Natural killer cell (primary cell): ENCODE measurements around the gene GIT2. TPM values are rescaled to one million over a fixed set of nuclear protein-coding genes. Genes with fewer than 3 reads are reported as not detected.
"Not testable (repeated sequence)": the region's sequence is repeated elsewhere in the genome, so short reads cannot be mapped to it uniquely, and the experiment has no call there.

ENCODE experiments used
- ATAC-seq, 3 donors: fragments of 150-1000 bp in 2 of 3; fragments of 200-7000 bp in 1 of 3; cut with Tn5 transposase; 1 replicate in 1 of 3; 2 replicates in 2 of 3; pipeline ENCODE4 v1.10.0; 2021; ENCODE audit warnings: mild to moderate bottlenecking in 2 of 3, moderate library complexity in 2 of 3
- DNase-seq, 2 donors: peaks; one replicate each; pipeline versions ENCODE4 v3.0.0 to v3.0.0-alpha.2; 2013 to 2021; ENCODE audit warnings: mixed read lengths in 1 of 2
- H3K27ac ChIP-seq: one replicate; pipeline ENCODE4 v1.5.1; 2013; ENCODE audit warnings: mild to moderate bottlenecking, low read length
- H3K27me3 ChIP-seq: one replicate; pipeline ENCODE4 v1.6.1; 2013; ENCODE audit warnings: low read length; ENCODE audit not compliant: control insufficient read depth, insufficient read depth
- H3K36me3 ChIP-seq: one replicate; pipeline ENCODE4 v1.6.1; 2013; ENCODE audit warnings: low read length; ENCODE audit not compliant: control insufficient read depth, insufficient read depth
- H3K4me1 ChIP-seq: one replicate; pipeline ENCODE4 v1.6.1; 2013; ENCODE audit warnings: low read length; ENCODE audit not compliant: control insufficient read depth, insufficient read depth
- H3K4me3 ChIP-seq: one replicate; pipeline ENCODE4 v1.5.1; 2013; ENCODE audit warnings: low read length
- H3K9me3 ChIP-seq: one replicate; pipeline ENCODE4 v1.6.1; 2013; ENCODE audit warnings: low read length; ENCODE audit not compliant: control insufficient read depth, insufficient read depth
- H3K27ac Mint-ChIP-seq, 2 donors: one replicate each; pipeline ENCODE4 v1.8.0; 2022; ENCODE audit warnings: mild to moderate bottlenecking in 2 of 2, mixed read lengths in 2 of 2, moderate library complexity in 1 of 2
- H3K27me3 Mint-ChIP-seq, 2 donors: one replicate each; pipeline ENCODE4 v1.8.0; 2022; ENCODE audit warnings: low read depth in 2 of 2, mixed read lengths in 2 of 2
- H3K36me3 Mint-ChIP-seq: one replicate; pipeline ENCODE4 v1.8.0; 2022; ENCODE audit warnings: mixed read lengths
- H3K4me1 Mint-ChIP-seq, 2 donors: one replicate each; pipeline ENCODE4 v1.8.0; 2022; ENCODE audit warnings: mixed read lengths in 2 of 2
- H3K4me3 Mint-ChIP-seq: one replicate; pipeline ENCODE4 v1.8.0; 2022; ENCODE audit warnings: mild to moderate bottlenecking, moderate library complexity, mixed read lengths
- H3K9me3 Mint-ChIP-seq, 2 donors: one replicate each; pipeline ENCODE4 v1.8.0; 2022; ENCODE audit warnings: mixed read lengths in 2 of 2
- WGBS: methylation state at CpG from one replicate; pipeline ENCODE4 v1.1.7; 2013; ENCODE audit warnings: missing lambda C conversion rate; ENCODE audit not compliant: insufficient coverage; 5-methylcytosine and 5-hydroxymethylcytosine counted together
- intact Hi-C: fragments of 100-400 bp; cut with micrococcal nuclease; formaldehyde crosslinking; loops from one replicate; pipeline ENCODE4 v1.14.2; 2022
- total RNA-seq, 4 donors: library from RNA; stranded (reverse); fragments of 120-200 nt in 1 of 4; gene quantifications; one replicate each; pipeline versions ENCODE4 v1.2.3 to v1.2.4, GENCODE V29; 2013 to 2022
- TF ChIP-seq, protein P1 (sequence below): fragments of 200-600 bp; IDR thresholded peaks from one replicate; pipeline ENCODE4 v1.8.0; 2022; ENCODE audit warnings: antibody characterized with exemption

Gene GIT2
- total RNA-seq, 3 donors from 2014 or later (not counting 1 experiment from before 2014, with no cell fraction given): 98.8 to 118 (median 117) TPM

DNA sequence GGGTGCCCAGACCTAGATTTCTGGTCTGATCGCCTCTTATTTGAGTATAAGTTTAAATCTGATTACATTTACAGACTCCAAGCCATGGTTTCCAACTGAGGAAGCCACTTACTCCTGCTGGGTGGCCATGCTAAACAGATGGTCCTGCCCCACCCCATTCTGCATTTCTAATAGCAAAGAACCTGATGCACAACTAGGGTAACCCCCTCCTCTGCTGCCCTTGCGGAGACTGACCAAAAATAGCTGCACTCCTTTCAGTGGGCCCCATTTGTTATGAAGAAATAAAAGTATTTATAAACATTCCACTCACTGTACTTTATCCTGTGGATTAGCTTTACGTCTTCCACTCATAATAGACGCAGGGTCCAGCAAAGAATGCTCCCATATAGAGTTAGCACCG, 6.8 kb downstream of the GIT2 start:
- intact Hi-C loops: no loop called here
- H3K27ac Mint-ChIP-seq: peak overlapping the region in 1 of 2 donors; percentile 36
- peaks cover 30 to 32% of the 10 kb centered on the region in 2 donors for H3K4me1 Mint-ChIP-seq

DNA sequence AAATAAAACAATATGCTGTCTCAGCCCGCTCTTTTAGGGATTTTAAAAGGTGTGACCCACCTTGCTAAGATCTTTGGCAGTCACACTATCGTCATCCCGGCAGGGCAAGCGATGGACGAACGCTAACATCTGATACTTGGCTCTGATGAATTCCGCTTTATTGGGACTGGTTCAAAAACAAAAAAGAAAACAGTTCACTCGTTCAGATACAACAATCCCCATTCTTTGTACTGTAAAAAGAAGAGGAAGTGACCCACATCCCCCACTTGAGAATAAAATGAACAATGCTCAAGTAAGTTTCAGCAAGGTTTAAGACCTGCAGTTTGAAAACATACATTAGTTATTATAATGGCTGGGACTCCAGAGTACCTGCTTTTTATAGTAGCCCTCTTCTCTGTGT, 7.3 kb downstream of the GIT2 start:
- Mint-ChIP-seq H3K27me3 (no peaks in the 10 kb centered on the region), H3K27ac (peak overlapping the region in 1 of 2 donors; percentile 36), H3K4me3 (no peak overlapping the region), H3K4me1 (peaks cover 26 to 28% of the 10 kb centered on the region in 2 donors), H3K9me3 (no peaks in the 10 kb centered on the region), H3K36me3 (peaks cover 16% of the 10 kb centered on the region)
- H3K27me3 ChIP-seq: no peaks in the 10 kb centered on the region
- no peaks in the 10 kb centered on the region for H3K9me3 ChIP-seq
- H3K4me3 ChIP-seq: no peak overlapping the region
- H3K36me3 ChIP-seq: peaks cover 65% of the 10 kb centered on the region
- TF ChIP-seq, protein P1, sequence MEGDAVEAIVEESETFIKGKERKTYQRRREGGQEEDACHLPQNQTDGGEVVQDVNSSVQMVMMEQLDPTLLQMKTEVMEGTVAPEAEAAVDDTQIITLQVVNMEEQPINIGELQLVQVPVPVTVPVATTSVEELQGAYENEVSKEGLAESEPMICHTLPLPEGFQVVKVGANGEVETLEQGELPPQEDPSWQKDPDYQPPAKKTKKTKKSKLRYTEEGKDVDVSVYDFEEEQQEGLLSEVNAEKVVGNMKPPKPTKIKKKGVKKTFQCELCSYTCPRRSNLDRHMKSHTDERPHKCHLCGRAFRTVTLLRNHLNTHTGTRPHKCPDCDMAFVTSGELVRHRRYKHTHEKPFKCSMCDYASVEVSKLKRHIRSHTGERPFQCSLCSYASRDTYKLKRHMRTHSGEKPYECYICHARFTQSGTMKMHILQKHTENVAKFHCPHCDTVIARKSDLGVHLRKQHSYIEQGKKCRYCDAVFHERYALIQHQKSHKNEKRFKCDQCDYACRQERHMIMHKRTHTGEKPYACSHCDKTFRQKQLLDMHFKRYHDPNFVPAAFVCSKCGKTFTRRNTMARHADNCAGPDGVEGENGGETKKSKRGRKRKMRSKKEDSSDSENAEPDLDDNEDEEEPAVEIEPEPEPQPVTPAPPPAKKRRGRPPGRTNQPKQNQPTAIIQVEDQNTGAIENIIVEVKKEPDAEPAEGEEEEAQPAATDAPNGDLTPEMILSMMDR: no peak
- WGBS: 97% methylated on average over 7 of the region's 8 CpGs
- ATAC-seq (no peak), DNase-seq (no peak)
- H3K27ac ChIP-seq: no peak overlapping the region
- no peaks in the 10 kb centered on the region for H3K4me1 ChIP-seq
- intact Hi-C loops: no loop called here

More for the DNA sequence above, 6.8 kb downstream of the GIT2 start:
- peaks cover 60% of the 10 kb centered on the region for H3K36me3 ChIP-seq
- ATAC-seq (no peak), DNase-seq (no peak)
- no peaks in the 10 kb centered on the region for H3K9me3 Mint-ChIP-seq
- TF ChIP-seq, protein P1: no peak
- no peaks in the 10 kb centered on the region for H3K27me3 Mint-ChIP-seq
- no peaks in the 10 kb centered on the region for H3K4me1 ChIP-seq
- no peak overlapping the region for H3K27ac ChIP-seq
- H3K9me3 ChIP-seq: no peaks in the 10 kb centered on the region
- 97% methylated on average over 3 of the region's 5 CpGs for WGBS
- H3K36me3 Mint-ChIP-seq: peaks cover 16% of the 10 kb centered on the region
- H3K4me3 ChIP-seq: no peak overlapping the region
- no peaks in the 10 kb centered on the region for H3K27me3 ChIP-seq
- no peak overlapping the region for H3K4me3 Mint-ChIP-seq

DNA sequence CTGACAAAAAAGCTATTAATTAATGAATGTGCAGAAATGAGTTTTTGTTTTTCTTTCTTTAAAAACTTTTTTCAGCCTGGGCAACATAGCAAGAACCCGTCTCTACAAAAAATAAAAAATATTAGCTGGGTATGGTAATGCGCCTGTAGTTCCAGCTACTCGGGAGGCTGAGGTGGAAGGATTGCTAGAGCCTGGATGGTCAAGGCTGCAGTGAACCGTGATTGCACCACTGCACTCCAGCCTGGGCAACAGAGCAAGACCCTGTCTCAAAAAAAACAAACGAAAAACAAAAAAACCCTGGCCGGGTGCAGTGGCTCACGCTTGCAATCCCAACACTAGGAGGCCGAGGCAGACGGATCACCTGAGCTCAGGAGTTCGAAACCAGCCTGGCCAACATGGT, 7.9 kb downstream of the GIT2 start:
- Mint-ChIP-seq H3K36me3 (peaks cover 20% of the 10 kb centered on the region), H3K9me3 (no peaks in the 10 kb centered on the region), H3K27ac (no peak overlapping the region), H3K4me3 (no peak overlapping the region), H3K27me3 (no peaks in the 10 kb centered on the region), H3K4me1 (peaks cover 22 to 25% of the 10 kb centered on the region in 2 donors)
- H3K9me3 ChIP-seq: no peaks in the 10 kb centered on the region
- DNase-seq (no peak), ATAC-seq (no peak)
- no peak overlapping the region for H3K27ac ChIP-seq
- 93% methylated on average over 9 of the region's 10 CpGs for WGBS
- H3K36me3 ChIP-seq: peaks cover 71% of the 10 kb centered on the region
- no peaks in the 10 kb centered on the region for H3K4me1 ChIP-seq
- no peak overlapping the region for H3K4me3 ChIP-seq
- TF ChIP-seq, protein P1: no peak
- intact Hi-C loops: no loop called here
- H3K27me3 ChIP-seq: no peaks in the 10 kb centered on the region

DNA sequence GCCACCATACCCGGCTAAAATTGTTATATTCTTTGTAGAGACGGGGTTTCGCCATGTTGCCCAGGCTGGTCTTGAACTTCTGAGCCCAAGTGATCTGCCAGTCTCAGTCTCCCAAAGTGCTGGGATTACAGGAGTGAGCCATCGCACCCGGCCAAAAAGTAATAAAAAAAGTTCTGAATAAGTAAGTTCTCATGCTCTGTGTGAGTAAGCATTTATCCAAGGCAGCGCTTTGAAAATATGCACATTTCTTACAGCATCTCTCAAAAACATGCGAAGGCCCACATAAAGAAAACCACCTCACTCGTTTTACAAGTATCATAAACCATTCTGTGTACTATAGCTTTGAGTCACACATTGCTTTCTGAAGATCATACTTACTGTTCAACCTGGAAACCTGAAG, 8.6 kb downstream of the GIT2 start:
- no peaks in the 10 kb centered on the region for H3K9me3 ChIP-seq
- TF ChIP-seq, protein P1: no peak
- H3K4me1 Mint-ChIP-seq: peaks cover 19 to 21% of the 10 kb centered on the region in 2 donors

DNA sequence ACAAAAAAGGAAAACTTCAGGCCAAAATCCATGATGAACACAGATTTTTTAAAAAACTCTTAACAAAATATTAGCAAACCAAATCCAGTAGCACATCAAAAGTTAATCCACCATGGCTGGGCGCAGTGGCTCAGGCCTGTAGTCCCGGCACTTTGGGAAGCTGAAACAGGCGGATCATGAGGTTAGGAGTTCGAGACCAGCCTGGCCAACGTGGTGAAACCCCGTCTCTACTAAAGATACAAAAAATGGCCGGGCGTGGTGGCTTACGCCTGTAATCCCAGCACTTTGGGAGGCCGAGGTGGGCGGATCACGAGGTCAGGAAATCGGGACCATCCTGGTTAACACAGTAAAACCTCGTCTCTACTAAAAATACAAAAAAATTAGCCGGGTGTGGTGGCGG, 9.9 kb downstream of the GIT2 start:
- H3K36me3 Mint-ChIP-seq: peaks cover 35% of the 10 kb centered on the region
- H3K9me3 Mint-ChIP-seq, ATAC-seq, intact Hi-C loops, DNase-seq, H3K27ac ChIP-seq, H3K4me3 ChIP-seq, H3K4me3 Mint-ChIP-seq, H3K9me3 ChIP-seq, H3K27me3 ChIP-seq, H3K27me3 Mint-ChIP-seq, H3K4me1 ChIP-seq: not testable (repeated sequence)
- peaks cover 82% of the 10 kb centered on the region for H3K36me3 ChIP-seq
- H3K27ac Mint-ChIP-seq: peak overlapping the region in 1 of 2 donors; percentile 73
- peaks cover 14 to 16% of the 10 kb centered on the region in 2 donors for H3K4me1 Mint-ChIP-seq
- WGBS: 97% methylated on average over 14 of the region's 16 CpGs

More for the DNA sequence above, 8.6 kb downstream of the GIT2 start:
- Histone ChIP-seq H3K27ac (no peak overlapping the region), H3K4me3 (no peak overlapping the region), H3K36me3 (peaks cover 78% of the 10 kb centered on the region), H3K4me1 (no peaks in the 10 kb centered on the region), H3K27me3 (no peaks in the 10 kb centered on the region)
- Mint-ChIP-seq H3K4me3 (no peak overlapping the region), H3K9me3 (no peaks in the 10 kb centered on the region), H3K27ac (no peak overlapping the region), H3K36me3 (peaks cover 23% of the 10 kb centered on the region), H3K27me3 (no peaks in the 10 kb centered on the region)
- DNase-seq (no peak), ATAC-seq (no peak)
- 78% methylated on average over 8 of the region's 8 CpGs for WGBS
- intact Hi-C loops: no loop called here
